ENCODE measurements around the gene H2BK1. TPM values are rescaled to one million over a fixed set of nuclear protein-coding genes. Genes with fewer than 3 reads are reported as not detected.

Gene H2BK1
- total RNA-seq, 1 experiment from 2014 or later, result 0.69 TPM

- ChIA-PET RAD21 (ENCODE audit: low non-redundant PET in 1 of 2, low total read pairs in 2 of 2, uncharacterized antibody in 2 of 2, unreplicated experiment in 2 of 2) (no interaction called here), POLR2A (no interaction called here), CTCF (no interaction called here)
- no peak overlapping the region for H3K4me3 ChIP-seq (replicated peaks in 1 of 2; ENCODE audit: low read depth in 1 of 2, low read length in 2 of 2)
- peaks cover 0 to 8% of the 10 kb centered on the region in 2 experiments; a peak in 1 of 4 replicates for H3K9me3 ChIP-seq (ENCODE audit: control insufficient read depth in 1 of 2, insufficient read depth in 1 of 2, low read depth in 1 of 2, low read length in 2 of 2)
- no peak for TF ChIP-seq EGR1 (IDR thresholded peaks at IDR 0.05; ENCODE audit: low read depth)
- TF ChIP-seq, protein P1, sequence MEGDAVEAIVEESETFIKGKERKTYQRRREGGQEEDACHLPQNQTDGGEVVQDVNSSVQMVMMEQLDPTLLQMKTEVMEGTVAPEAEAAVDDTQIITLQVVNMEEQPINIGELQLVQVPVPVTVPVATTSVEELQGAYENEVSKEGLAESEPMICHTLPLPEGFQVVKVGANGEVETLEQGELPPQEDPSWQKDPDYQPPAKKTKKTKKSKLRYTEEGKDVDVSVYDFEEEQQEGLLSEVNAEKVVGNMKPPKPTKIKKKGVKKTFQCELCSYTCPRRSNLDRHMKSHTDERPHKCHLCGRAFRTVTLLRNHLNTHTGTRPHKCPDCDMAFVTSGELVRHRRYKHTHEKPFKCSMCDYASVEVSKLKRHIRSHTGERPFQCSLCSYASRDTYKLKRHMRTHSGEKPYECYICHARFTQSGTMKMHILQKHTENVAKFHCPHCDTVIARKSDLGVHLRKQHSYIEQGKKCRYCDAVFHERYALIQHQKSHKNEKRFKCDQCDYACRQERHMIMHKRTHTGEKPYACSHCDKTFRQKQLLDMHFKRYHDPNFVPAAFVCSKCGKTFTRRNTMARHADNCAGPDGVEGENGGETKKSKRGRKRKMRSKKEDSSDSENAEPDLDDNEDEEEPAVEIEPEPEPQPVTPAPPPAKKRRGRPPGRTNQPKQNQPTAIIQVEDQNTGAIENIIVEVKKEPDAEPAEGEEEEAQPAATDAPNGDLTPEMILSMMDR (IDR thresholded peaks at IDR 0.05 in 2 of 3, conservative IDR thresholded peaks at IDR 0.05 in 1 of 3; ENCODE audit: borderline replicate concordance in 1 of 3, insufficient read depth in 1 of 3, low read depth in 2 of 3, low read length in 2 of 3), result no peak
- no peak for TF ChIP-seq ZFX (IDR thresholded peaks at IDR 0.05)
- TF ChIP-seq, protein P2, sequence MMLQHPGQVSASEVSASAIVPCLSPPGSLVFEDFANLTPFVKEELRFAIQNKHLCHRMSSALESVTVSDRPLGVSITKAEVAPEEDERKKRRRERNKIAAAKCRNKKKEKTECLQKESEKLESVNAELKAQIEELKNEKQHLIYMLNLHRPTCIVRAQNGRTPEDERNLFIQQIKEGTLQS (IDR thresholded peaks at IDR 0.05), result no peak
- no peak for TF ChIP-seq POLR2A (IDR thresholded peaks at IDR 0.05; ENCODE audit: borderline replicate concordance, extremely low read depth, insufficient read depth, insufficient read length)
- TF ChIP-seq RAD21 (IDR thresholded peaks at IDR 0.05; ENCODE audit: low read depth), result no peak
- TF ChIP-seq SIN3A (IDR thresholded peaks at IDR 0.05; ENCODE audit: low read depth), result no peak
- no peak for TF ChIP-seq SRF (IDR thresholded peaks at IDR 0.05; ENCODE audit: low read depth)
- no peak for TF ChIP-seq ELF1 (IDR thresholded peaks at IDR 0.05; ENCODE audit: borderline replicate concordance, low read depth)
- no peak overlapping the region for H2AFZ ChIP-seq (ENCODE audit: low read depth, low read length, poor library complexity, severe bottlenecking)
- no peaks in the 10 kb centered on the region for H3K9me2 ChIP-seq (ENCODE audit: insufficient read depth)
- no peak for ATAC-seq
- no peaks in the 10 kb centered on the region for H3K79me2 ChIP-seq (ENCODE audit: insufficient read depth, low read length)
- BruUV-seq (replicated peaks), result no TSS peak
- no peaks in the 10 kb centered on the region for H4K20me1 ChIP-seq (ENCODE audit: insufficient read depth)
- H3K27me3 ChIP-seq (ENCODE audit: insufficient read depth, low read length), result no peaks in the 10 kb centered on the region
- H3K4me1 ChIP-seq (ENCODE audit: control insufficient read depth in 1 of 2, insufficient read depth in 2 of 2, low read length in 2 of 2), result no peaks in the 10 kb centered on the region
- DNase-seq (ENCODE audit: low read depth, low spot score), result no peak
- no peak overlapping the region for H3K9ac ChIP-seq (ENCODE audit: low read length)
- H3K27ac ChIP-seq (ENCODE audit: low read depth, low read length), result no peak overlapping the region
- no peaks in the 10 kb centered on the region for H3K36me3 ChIP-seq (ENCODE audit: control insufficient read depth in 1 of 2, insufficient read depth in 2 of 2, low read length in 2 of 2)
- intact Hi-C loops (cut with micrococcal nuclease), result loop anchor here (5.0 kb wide), 1 partner anchor 397 kb away; no protein-coding TSS in a partner anchor
- H3K4me2 ChIP-seq (ENCODE audit: low read length), result no peak overlapping the region
Measured at GRCh38 chr7:151174246-151175046, 35.8 kb downstream of the H2BK1 start.

Measured in HCT116 (cell line).